ENCODE measurements around the gene DNM3. TPM values are rescaled to one million over a fixed set of nuclear protein-coding genes. Genes with fewer than 3 reads are reported as not detected.

The DNM3 gene
- total and polyA plus RNA-seq, 2 of the 8 experiments (the other 6 are each of a cell fraction or from before 2014, with no cell fraction given): 2.0 to 8.5 TPM

- TF ChIP-seq CHD7 (IDR thresholded peaks at IDR 0.05; ENCODE audit: insufficient replicate concordance, low read length): no peak
- no peak for TF ChIP-seq NANOG (IDR thresholded peaks at IDR 0.05; ENCODE audit: insufficient read depth, low read depth, low read length, poor library complexity, severe bottlenecking)
- no peak for TF ChIP-seq KDM1A (IDR thresholded peaks at IDR 0.05; ENCODE audit: borderline replicate concordance, low read length)
- no peak for TF ChIP-seq SAP30 (IDR thresholded peaks at IDR 0.05; ENCODE audit: insufficient read depth, insufficient replicate concordance, low read length)
- no peak for TF ChIP-seq CBX5 (IDR thresholded peaks at IDR 0.05; ENCODE audit: low read depth, low read length)
- TF ChIP-seq TBP (IDR thresholded peaks at IDR 0.05; ENCODE audit: low read depth, low read length): no peak
- TF ChIP-seq EZH2 (IDR thresholded peaks at IDR 0.05; ENCODE audit: low read depth, low read length, severe bottlenecking): no peak
- no peak for TF ChIP-seq SIX5 (IDR thresholded peaks at IDR 0.05; ENCODE audit: low read depth, low read length)
- TF ChIP-seq CREB1 (IDR thresholded peaks at IDR 0.05): no peak
These were observed 227.8 kb downstream of the DNM3 start (continued) for GRCh38 chr1:172069051-172069450.

All from H1 (cell line).